ENCODE results near the gene TCF7. TPM values are rescaled to one million over a fixed set of nuclear protein-coding genes. Genes with fewer than 3 reads are reported as not detected.

TCF7 gene
- total RNA-seq, 1 experiment from 2014 or later, result 16.8 TPM

- no TSS peak for BruUV-seq (replicated peaks)
- H3K27ac Mint-ChIP-seq (ENCODE audit: unreplicated experiment), result no peak overlapping the region
- no peak overlapping the region for H3K4me3 Mint-ChIP-seq (ENCODE audit: low read depth, unreplicated experiment)
These were observed 73.6 kb downstream of the TCF7 start for GRCh38 chr5:134188092-134188491.

GRCh38 chr5:134189031-134189430, 74.5 kb downstream of the TCF7 start:
- DNase-seq, result peak; percentile 66
- BruUV-seq (replicated peaks), result no TSS peak
- H3K27me3 Mint-ChIP-seq (ENCODE audit: unreplicated experiment), result no peaks in the 10 kb centered on the region
- H3K4me1 Mint-ChIP-seq (ENCODE audit: low read depth, unreplicated experiment), result peaks cover 24% of the 10 kb centered on the region
- intact Hi-C loops (cut with micrococcal nuclease; ENCODE audit: unreplicated experiment), result loop anchor here (5.0 kb wide), 1 partner anchor 33 kb away; no protein-coding TSS in a partner anchor
- CTCF ChIA-PET, result interaction anchor here (0.7 to 1.6 kb wide), 4 partner anchors 11 to 398 kb away, joined by 3 to 6 read pairs (median 3); no protein-coding TSS in a partner anchor
- H3K36me3 Mint-ChIP-seq (ENCODE audit: insufficient read depth, unreplicated experiment), result peaks cover 24% of the 10 kb centered on the region
- H3K4me3 Mint-ChIP-seq (ENCODE audit: low read depth, unreplicated experiment), result no peak overlapping the region
- H3K9me3 Mint-ChIP-seq (ENCODE audit: low read depth, unreplicated experiment), result no peaks in the 10 kb centered on the region
- no peak overlapping the region for H3K27ac Mint-ChIP-seq (ENCODE audit: unreplicated experiment)
- no peak for TF ChIP-seq CTCF (IDR thresholded peaks at IDR 0.05; ENCODE audit: unreplicated experiment)

More at GRCh38 chr5:134188092-134188491, 73.6 kb downstream of the TCF7 start:
- DNase-seq, result no peak
- Mint-ChIP-seq H3K9me3 (ENCODE audit: low read depth, unreplicated experiment) (no peaks in the 10 kb centered on the region), H3K36me3 (ENCODE audit: insufficient read depth, unreplicated experiment) (peaks cover 16% of the 10 kb centered on the region), H3K27me3 (ENCODE audit: unreplicated experiment) (no peaks in the 10 kb centered on the region), H3K4me1 (ENCODE audit: low read depth, unreplicated experiment) (peaks cover 24% of the 10 kb centered on the region)
- intact Hi-C loops (cut with micrococcal nuclease; ENCODE audit: unreplicated experiment), result loop anchor here (5.0 kb wide), 1 partner anchor 34 kb away; no protein-coding TSS in a partner anchor
- no peak for TF ChIP-seq CTCF (IDR thresholded peaks at IDR 0.05; ENCODE audit: unreplicated experiment)
- CTCF ChIA-PET, result interaction anchor here (1.6 to 2.4 kb wide), 2 partner anchors 101 to 399 kb away, joined by 6 to 9 read pairs; no protein-coding TSS in a partner anchor

- no peak overlapping the region for H3K27ac Mint-ChIP-seq (ENCODE audit: unreplicated experiment)
- DNase-seq, result no peak
- no peaks in the 10 kb centered on the region for H3K9me3 Mint-ChIP-seq (ENCODE audit: low read depth, unreplicated experiment)
- H3K4me1 Mint-ChIP-seq (ENCODE audit: low read depth, unreplicated experiment), result no peaks in the 10 kb centered on the region
- peaks cover 41% of the 10 kb centered on the region for H3K36me3 Mint-ChIP-seq (ENCODE audit: insufficient read depth, unreplicated experiment)
- intact Hi-C loops (cut with micrococcal nuclease; ENCODE audit: unreplicated experiment), result loop anchor here (1.0 kb wide), 1 partner anchor 22 kb away; no protein-coding TSS in a partner anchor
- CTCF ChIA-PET, result no interaction called here
- no peak overlapping the region for H3K4me3 Mint-ChIP-seq (ENCODE audit: low read depth, unreplicated experiment)
- BruUV-seq (replicated peaks), result no TSS peak
- TF ChIP-seq CTCF (IDR thresholded peaks at IDR 0.05; ENCODE audit: unreplicated experiment), result no peak
- no peaks in the 10 kb centered on the region for H3K27me3 Mint-ChIP-seq (ENCODE audit: unreplicated experiment)
These were observed 81.2 kb downstream of the TCF7 start for GRCh38 chr5:134195666-134196065.

Other genes with a start within 250 kb of the TCF7 start
- gene C5orf15, start 146.1 kb upstream of the TCF7 start, total RNA-seq (2022), result 104 TPM in 2 replicates
- 377 and 410 TPM in 2 replicates for gene VDAC1, start 109.7 kb upstream of the TCF7 start, total RNA-seq (2022)
- gene SKP1, start 62.3 kb downstream of the TCF7 start, total RNA-seq (2022), result 380 and 411 TPM in 2 replicates
- 242 and 260 TPM in 2 replicates for gene PPP2CA, start 111.4 kb downstream of the TCF7 start, total RNA-seq (2022)